Measurements from ENCODE around the gene SORBS1.

DNA sequence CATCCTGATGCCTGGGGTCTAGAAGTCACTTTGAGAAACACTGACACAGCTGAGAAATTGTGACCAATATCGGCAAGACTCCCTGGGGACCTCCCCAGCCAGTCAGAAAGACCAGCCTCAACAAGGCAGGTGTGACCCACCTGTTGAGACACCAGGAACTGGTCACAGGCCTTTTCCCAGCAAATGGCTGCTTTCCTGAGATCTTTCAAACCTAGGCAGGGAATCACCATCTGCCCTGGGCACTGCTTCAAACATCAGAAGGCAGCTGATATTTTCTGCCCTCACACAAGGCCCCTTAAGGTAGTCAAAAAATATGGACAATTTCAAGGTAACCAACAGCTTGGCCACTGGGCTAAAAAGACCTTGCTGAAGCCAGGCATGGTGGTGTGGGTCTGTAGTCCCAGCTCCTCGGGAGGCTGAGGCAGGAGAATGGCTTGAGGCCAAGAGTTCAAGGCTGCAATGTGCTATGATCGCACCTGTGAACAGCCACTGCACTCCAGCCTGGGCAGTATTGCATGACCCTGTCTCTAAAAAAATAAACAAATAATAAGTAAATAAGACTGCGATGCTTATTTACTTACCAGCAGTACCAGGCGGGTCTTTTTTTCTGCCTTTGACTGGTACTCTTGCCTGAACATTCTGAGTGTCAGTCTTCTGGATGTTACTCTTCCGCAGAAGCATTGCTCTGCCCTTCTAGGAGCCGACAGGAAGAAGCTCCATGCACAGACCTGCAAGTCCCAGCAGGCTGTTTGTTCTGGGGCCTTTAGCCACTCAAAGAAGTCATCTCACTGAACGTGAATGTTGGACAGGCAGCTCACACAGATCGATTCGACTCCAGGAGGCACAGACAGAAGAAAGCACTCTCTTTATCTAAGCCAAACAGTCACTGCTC is 59.7 kb downstream of the SORBS1 start:
- TF ChIP-seq, protein P1, sequence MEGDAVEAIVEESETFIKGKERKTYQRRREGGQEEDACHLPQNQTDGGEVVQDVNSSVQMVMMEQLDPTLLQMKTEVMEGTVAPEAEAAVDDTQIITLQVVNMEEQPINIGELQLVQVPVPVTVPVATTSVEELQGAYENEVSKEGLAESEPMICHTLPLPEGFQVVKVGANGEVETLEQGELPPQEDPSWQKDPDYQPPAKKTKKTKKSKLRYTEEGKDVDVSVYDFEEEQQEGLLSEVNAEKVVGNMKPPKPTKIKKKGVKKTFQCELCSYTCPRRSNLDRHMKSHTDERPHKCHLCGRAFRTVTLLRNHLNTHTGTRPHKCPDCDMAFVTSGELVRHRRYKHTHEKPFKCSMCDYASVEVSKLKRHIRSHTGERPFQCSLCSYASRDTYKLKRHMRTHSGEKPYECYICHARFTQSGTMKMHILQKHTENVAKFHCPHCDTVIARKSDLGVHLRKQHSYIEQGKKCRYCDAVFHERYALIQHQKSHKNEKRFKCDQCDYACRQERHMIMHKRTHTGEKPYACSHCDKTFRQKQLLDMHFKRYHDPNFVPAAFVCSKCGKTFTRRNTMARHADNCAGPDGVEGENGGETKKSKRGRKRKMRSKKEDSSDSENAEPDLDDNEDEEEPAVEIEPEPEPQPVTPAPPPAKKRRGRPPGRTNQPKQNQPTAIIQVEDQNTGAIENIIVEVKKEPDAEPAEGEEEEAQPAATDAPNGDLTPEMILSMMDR (IDR thresholded peaks at IDR 0.05), result no peak
- no peak for TF ChIP-seq EZH2 (IDR thresholded peaks at IDR 0.05; ENCODE audit: borderline replicate concordance, insufficient read depth, low read depth, low read length, poor library complexity, severe bottlenecking)
